SK-N-SH treated with all-trans-retinoic acid at 6 μM for 48 hours (cell line): ENCODE measurements around the gene MTHFD2L.

Source experiments
- ATAC-seq: fragments of 200-7000 bp; cut with Tn5 transposase; 3 replicates; pipeline ENCODE4 v1.9.1; 2020; ENCODE audit warnings: mild to moderate bottlenecking, moderate library complexity
- ARNTL ChIP-seq: fragments of 450-650 bp; formaldehyde crosslinking; IDR thresholded peaks from 2 replicates; pipeline ENCODE4 v1.5.0; 2020; ENCODE audit warnings: low read depth, mild to moderate bottlenecking, moderate library complexity, borderline replicate concordance
- BACH2 ChIP-seq: fragments of 250-450 bp; sonication (Bioruptor Pico); IDR thresholded peaks from 2 replicates; pipeline ENCODE4 v1.9.0; 2021; ENCODE audit warnings: mild to moderate bottlenecking, borderline replicate concordance
- CREB5 ChIP-seq: fragments of 250-450 bp; sonication (Bioruptor Pico); IDR thresholded peaks from 2 replicates; pipeline ENCODE4 v1.5.1; 2020; ENCODE audit warnings: low read depth, mild to moderate bottlenecking, moderate library complexity
- CSDC2 ChIP-seq: fragments of 250-450 bp; sonication (Bioruptor Pico); IDR thresholded peaks from 2 replicates; pipeline ENCODE4 v1.5.0; 2020; ENCODE audit warnings: mild to moderate bottlenecking, moderate library complexity
- ESRRG ChIP-seq: fragments of 250-450 bp; sonication (Bioruptor Pico); IDR thresholded peaks from 2 replicates; pipeline ENCODE4 v1.6.1; 2021; ENCODE audit warnings: mild to moderate bottlenecking
- GLIS3 ChIP-seq: fragments of 250-450 bp; sonication (Bioruptor Pico); IDR thresholded peaks from 2 replicates; pipeline ENCODE4 v1.5.0; 2020; ENCODE audit warnings: mild to moderate bottlenecking, moderate library complexity
- ISL1 ChIP-seq: fragments of 250-450 bp; sonication (Bioruptor Pico); IDR thresholded peaks from 2 replicates; pipeline ENCODE4 v2.1.2; 2022; ENCODE audit warnings: mild to moderate bottlenecking, moderate library complexity
- OSR1 ChIP-seq: fragments of 250-450 bp; sonication (Bioruptor Pico); IDR thresholded peaks from 2 replicates; pipeline ENCODE4 v1.8.0; 2022; ENCODE audit warnings: moderate library complexity, mild to moderate bottlenecking, inconsistent platforms
- PATZ1 ChIP-seq: fragments of 250-450 bp; sonication (Bioruptor Pico); IDR thresholded peaks from 2 replicates; pipeline ENCODE4 v1.8.0; 2020; ENCODE audit warnings: mild to moderate bottlenecking, moderate library complexity, borderline replicate concordance
- PPARA ChIP-seq: fragments of 250-450 bp; sonication (Bioruptor Pico); IDR thresholded peaks from 2 replicates; pipeline ENCODE4 v1.5.0; 2020; ENCODE audit warnings: mild to moderate bottlenecking, borderline replicate concordance
- RARB ChIP-seq: fragments of 250-450 bp; sonication (Bioruptor Pico); IDR thresholded peaks from 2 replicates; pipeline ENCODE4 v1.8.0; 2021; ENCODE audit warnings: mild to moderate bottlenecking, moderate library complexity
- SNAI2 ChIP-seq: fragments of 250-450 bp; sonication (Bioruptor Pico); IDR thresholded peaks from 2 replicates; pipeline ENCODE4 v1.5.0; 2020; ENCODE audit warnings: mild to moderate bottlenecking, moderate library complexity
- TCF4 ChIP-seq: fragments of 250-450 bp; sonication (Bioruptor Pico); IDR thresholded peaks from 2 replicates; pipeline ENCODE4 v1.8.0; 2021; ENCODE audit warnings: mild to moderate bottlenecking, moderate library complexity, borderline replicate concordance
- TOX ChIP-seq: fragments of 250-450 bp; sonication (Bioruptor Pico); IDR thresholded peaks from 2 replicates; pipeline ENCODE4 v1.8.0; 2021; ENCODE audit warnings: mild to moderate bottlenecking, moderate library complexity, borderline replicate concordance
- ZC3H10 ChIP-seq: fragments of 250-450 bp; sonication (Bioruptor Pico); IDR thresholded peaks from 2 replicates; pipeline ENCODE4 v1.5.1; 2021; ENCODE audit warnings: mild to moderate bottlenecking, moderate library complexity
- ZFP3 ChIP-seq: fragments of 250-450 bp; sonication (Bioruptor Pico); IDR thresholded peaks from 2 replicates; pipeline ENCODE4 v1.5.0; 2020; ENCODE audit warnings: mild to moderate bottlenecking, moderate library complexity
- ZFP30 ChIP-seq: fragments of 450-650 bp; formaldehyde crosslinking; IDR thresholded peaks from 2 replicates; pipeline ENCODE4 v1.5.0; 2022; ENCODE audit warnings: mild to moderate bottlenecking, moderate library complexity
- ZNF565 ChIP-seq: fragments of 450-650 bp; formaldehyde crosslinking; conservative IDR thresholded peaks from 2 replicates; pipeline ENCODE4 v1.5.0; 2020; ENCODE audit warnings: low read depth, mild to moderate bottlenecking, moderate library complexity
- ZNF70 ChIP-seq: fragments of 450-650 bp; formaldehyde crosslinking; IDR thresholded peaks from 2 replicates; pipeline ENCODE4 v1.5.0; 2020; ENCODE audit warnings: mild to moderate bottlenecking, moderate library complexity
- ZNF8 ChIP-seq: fragments of 450-650 bp; formaldehyde crosslinking; IDR thresholded peaks from 2 replicates; pipeline ENCODE4 v1.5.0; 2020; ENCODE audit warnings: mild to moderate bottlenecking, moderate library complexity
- TF ChIP-seq, protein P1 (sequence below): fragments of 250-450 bp; sonication (Bioruptor Pico); IDR thresholded peaks from 2 replicates; pipeline ENCODE4 v1.8.0; 2021; ENCODE audit warnings: low read depth, mild to moderate bottlenecking, moderate library complexity, borderline replicate concordance
- TF ChIP-seq, protein P2 (sequence below): fragments of 250-450 bp; sonication (Bioruptor Pico); IDR thresholded peaks from 2 replicates; pipeline ENCODE4 v1.5.1; 2021; ENCODE audit warnings: mild to moderate bottlenecking, moderate library complexity

The MTHFD2L gene

DNA sequence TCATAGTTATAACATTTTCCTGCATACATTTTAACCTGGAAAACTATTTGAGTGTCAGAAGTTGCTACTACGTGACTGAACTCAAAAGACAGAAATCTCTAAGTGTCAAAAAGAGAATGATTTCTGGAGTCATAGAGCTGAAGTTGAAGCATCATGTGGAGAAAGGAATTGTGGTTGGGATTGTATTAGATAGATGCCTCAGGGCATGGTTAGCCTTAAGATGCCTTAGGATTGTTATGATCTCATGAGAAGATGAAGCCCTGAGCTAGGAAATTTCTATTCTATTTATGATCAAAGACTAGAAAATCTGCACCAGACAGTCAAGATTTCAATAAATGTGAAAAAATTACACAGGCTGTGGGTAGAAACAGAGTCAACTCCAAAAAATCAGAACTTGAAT lies 170.6 kb downstream of the MTHFD2L start (continued):
- TF ChIP-seq, protein P1, sequence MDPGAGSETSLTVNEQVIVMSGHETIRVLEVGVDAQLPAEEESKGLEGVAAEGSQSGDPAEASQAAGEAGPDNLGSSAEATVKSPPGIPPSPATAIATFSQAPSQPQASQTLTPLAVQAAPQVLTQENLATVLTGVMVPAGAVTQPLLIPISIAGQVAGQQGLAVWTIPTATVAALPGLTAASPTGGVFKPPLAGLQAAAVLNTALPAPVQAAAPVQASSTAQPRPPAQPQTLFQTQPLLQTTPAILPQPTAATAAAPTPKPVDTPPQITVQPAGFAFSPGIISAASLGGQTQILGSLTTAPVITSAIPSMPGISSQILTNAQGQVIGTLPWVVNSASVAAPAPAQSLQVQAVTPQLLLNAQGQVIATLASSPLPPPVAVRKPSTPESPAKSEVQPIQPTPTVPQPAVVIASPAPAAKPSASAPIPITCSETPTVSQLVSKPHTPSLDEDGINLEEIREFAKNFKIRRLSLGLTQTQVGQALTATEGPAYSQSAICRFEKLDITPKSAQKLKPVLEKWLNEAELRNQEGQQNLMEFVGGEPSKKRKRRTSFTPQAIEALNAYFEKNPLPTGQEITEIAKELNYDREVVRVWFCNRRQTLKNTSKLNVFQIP (CRISPR knock-in tag): no peak
- no peak for TF ChIP-seq TOX (CRISPR knock-in tag)
- TF ChIP-seq, protein P2, sequence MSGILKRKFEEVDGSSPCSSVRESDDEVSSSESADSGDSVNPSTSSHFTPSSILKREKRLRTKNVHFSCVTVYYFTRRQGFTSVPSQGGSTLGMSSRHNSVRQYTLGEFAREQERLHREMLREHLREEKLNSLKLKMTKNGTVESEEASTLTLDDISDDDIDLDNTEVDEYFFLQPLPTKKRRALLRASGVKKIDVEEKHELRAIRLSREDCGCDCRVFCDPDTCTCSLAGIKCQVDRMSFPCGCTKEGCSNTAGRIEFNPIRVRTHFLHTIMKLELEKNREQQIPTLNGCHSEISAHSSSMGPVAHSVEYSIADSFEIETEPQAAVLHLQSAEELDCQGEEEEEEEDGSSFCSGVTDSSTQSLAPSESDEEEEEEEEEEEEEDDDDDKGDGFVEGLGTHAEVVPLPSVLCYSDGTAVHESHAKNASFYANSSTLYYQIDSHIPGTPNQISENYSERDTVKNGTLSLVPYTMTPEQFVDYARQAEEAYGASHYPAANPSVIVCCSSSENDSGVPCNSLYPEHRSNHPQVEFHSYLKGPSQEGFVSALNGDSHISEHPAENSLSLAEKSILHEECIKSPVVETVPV (CRISPR knock-in tag): no peak
- TF ChIP-seq, all 23 proteins: peak for 0

- no peak for ATAC-seq
- no peak for TF ChIP-seq ARNTL
- TF ChIP-seq ZFP30 (CRISPR knock-in tag): no peak
- TF ChIP-seq ISL1: no peak
- no peak for TF ChIP-seq CREB5
- no peak for TF ChIP-seq ZNF8
- TF ChIP-seq ZFP3 (CRISPR knock-in tag): no peak
- TF ChIP-seq TOX (CRISPR knock-in tag): no peak
- TF ChIP-seq SNAI2 (CRISPR knock-in tag): no peak
- no peak for TF ChIP-seq PPARA (CRISPR knock-in tag)
These were observed 171.4 kb downstream of the MTHFD2L start for GRCh38 chr4:74329307-74329706.

- no peak for ATAC-seq
- TF ChIP-seq ISL1 (no peak), ZC3H10 (CRISPR knock-in tag) (no peak), CSDC2 (CRISPR knock-in tag) (no peak), PATZ1 (no peak), ARNTL (no peak), GLIS3 (CRISPR knock-in tag) (no peak), OSR1 (CRISPR knock-in tag) (no peak), ZNF70 (no peak), ZFP30 (CRISPR knock-in tag) (no peak), ZNF8 (no peak), RARB (CRISPR knock-in tag) (no peak)
- TF ChIP-seq, all 23 proteins: peak for 0
These were observed 172.4 kb downstream of the MTHFD2L start for GRCh38 chr4:74330295-74330750.

DNA sequence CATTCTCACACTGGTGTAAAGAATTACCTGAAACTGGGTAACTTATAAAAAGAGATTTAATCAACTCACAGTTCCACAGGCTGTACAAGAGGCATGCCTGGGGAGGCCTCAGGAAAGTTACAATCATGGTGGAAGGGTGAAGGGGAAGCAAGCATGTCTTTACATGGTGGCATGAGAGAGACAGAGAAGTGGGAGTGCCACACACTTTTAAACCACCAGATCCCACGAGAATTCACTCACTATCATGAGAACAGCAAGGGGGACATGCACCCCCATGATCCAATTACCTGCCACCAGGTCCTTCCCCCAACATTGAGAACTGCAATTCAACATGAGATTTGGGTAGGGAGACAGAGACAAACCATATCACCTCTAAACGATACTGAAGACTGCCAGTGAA lies 173.3 kb downstream of the MTHFD2L start:
- TF ChIP-seq CREB5 (no peak), ZC3H10 (CRISPR knock-in tag) (no peak), ARNTL (no peak), ISL1 (no peak), PPARA (CRISPR knock-in tag) (no peak), ZNF565 (CRISPR knock-in tag) (no peak), TOX (CRISPR knock-in tag) (no peak), CSDC2 (CRISPR knock-in tag) (no peak), ZFP3 (CRISPR knock-in tag) (no peak), TCF4 (CRISPR knock-in tag) (no peak)
- ATAC-seq: no peak

DNA sequence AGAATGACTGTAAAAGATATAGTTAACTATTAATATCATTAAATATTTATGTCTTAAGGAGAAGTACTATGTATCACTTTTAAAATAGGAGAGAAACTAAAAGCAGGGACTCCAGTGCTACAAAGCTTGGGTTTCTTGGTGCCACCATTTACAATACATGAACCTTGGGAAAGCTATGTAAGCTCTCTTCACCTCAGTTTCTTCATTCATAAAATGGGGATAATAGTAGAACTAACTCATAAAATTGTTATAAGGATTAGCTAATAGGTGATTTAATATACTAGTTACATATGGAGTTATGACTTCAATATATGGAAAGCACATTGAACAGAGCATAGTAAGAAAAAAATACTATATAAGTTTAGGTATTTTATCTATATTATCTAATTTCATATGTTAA lies 174.0 kb downstream of the MTHFD2L start:
- TF ChIP-seq, protein P2 (CRISPR knock-in tag): no peak
- TF ChIP-seq ISL1: no peak
- no peak for TF ChIP-seq BACH2 (CRISPR knock-in tag)
- TF ChIP-seq PPARA (CRISPR knock-in tag): no peak
- TF ChIP-seq, protein P1 (CRISPR knock-in tag): no peak
- no peak for TF ChIP-seq ESRRG (CRISPR knock-in tag)
- no peak for TF ChIP-seq RARB (CRISPR knock-in tag)
- no peak for TF ChIP-seq ZFP30 (CRISPR knock-in tag)
- TF ChIP-seq CSDC2 (CRISPR knock-in tag): no peak
- no peak for TF ChIP-seq GLIS3 (CRISPR knock-in tag)
- no peak for TF ChIP-seq OSR1 (CRISPR knock-in tag)
- TF ChIP-seq ZNF8: no peak
- TF ChIP-seq ZFP3 (CRISPR knock-in tag): no peak
- TF ChIP-seq TCF4 (CRISPR knock-in tag): no peak
- no peak for TF ChIP-seq ZC3H10 (CRISPR knock-in tag)
- TF ChIP-seq ZNF70: no peak
- TF ChIP-seq TOX (CRISPR knock-in tag): no peak
- TF ChIP-seq, all 23 proteins: peak for 0
- no peak for ATAC-seq
